Coronary artery (tissue), 2 donors: ENCODE results near the gene SEC24B.

Experiments used
- DNase-seq: peaks from one replicate; pipeline ENCODE4 v3.0.0-alpha.2; 2017; ENCODE audit warnings: low spot score
- H3K27ac ChIP-seq, 2 donors: fragments of 200-600 bp; sonication (generic); one replicate each; pipeline ENCODE4 v1.5.1; 2016 to 2019
- H3K4me3 ChIP-seq: fragments of 200-600 bp; sonication (generic); 2 replicates; pipeline ENCODE4 v1.5.1; 2016; ENCODE audit warnings: mild to moderate bottlenecking, moderate library complexity
- TF ChIP-seq, protein P1 (sequence below): fragments of 200-600 bp; sonication (generic); IDR thresholded peaks from one replicate; pipeline ENCODE4 v1.5.1; 2019; ENCODE audit warnings: antibody characterized with exemption

SEC24B gene

DNA sequence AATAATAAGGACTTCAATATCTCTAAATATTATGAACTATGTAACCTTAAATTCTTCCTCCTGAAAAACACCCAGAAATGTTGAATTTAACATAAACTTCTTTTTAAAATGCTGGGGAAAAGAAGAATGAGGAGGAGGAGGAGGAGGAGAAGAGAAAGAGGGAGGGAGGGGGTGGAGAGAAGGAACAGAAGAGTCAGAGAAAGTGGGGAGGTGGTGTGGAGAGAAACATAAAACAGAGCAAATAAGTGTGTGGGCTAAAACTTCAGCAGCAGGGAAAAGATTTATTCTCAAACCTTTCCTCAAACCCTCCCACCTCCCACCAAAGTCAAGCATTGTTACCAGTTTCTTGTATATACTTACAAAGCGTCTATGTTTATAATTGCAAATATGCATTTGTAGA lies 34.7 kb upstream of the SEC24B start:
- TF ChIP-seq, protein P1, sequence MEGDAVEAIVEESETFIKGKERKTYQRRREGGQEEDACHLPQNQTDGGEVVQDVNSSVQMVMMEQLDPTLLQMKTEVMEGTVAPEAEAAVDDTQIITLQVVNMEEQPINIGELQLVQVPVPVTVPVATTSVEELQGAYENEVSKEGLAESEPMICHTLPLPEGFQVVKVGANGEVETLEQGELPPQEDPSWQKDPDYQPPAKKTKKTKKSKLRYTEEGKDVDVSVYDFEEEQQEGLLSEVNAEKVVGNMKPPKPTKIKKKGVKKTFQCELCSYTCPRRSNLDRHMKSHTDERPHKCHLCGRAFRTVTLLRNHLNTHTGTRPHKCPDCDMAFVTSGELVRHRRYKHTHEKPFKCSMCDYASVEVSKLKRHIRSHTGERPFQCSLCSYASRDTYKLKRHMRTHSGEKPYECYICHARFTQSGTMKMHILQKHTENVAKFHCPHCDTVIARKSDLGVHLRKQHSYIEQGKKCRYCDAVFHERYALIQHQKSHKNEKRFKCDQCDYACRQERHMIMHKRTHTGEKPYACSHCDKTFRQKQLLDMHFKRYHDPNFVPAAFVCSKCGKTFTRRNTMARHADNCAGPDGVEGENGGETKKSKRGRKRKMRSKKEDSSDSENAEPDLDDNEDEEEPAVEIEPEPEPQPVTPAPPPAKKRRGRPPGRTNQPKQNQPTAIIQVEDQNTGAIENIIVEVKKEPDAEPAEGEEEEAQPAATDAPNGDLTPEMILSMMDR: no peak
- H3K4me3 ChIP-seq: no peak overlapping the region
- DNase-seq: no peak

GRCh38 chr4:109406337-109406931 lies 27.2 kb upstream of the SEC24B start:
- H3K27ac ChIP-seq: no peak overlapping the region
- TF ChIP-seq, protein P1: no peak
- no peak for DNase-seq
- H3K4me3 ChIP-seq: no peak overlapping the region

More for the DNA sequence above, 34.7 kb upstream of the SEC24B start:
- H3K27ac ChIP-seq: no peak overlapping the region

DNA sequence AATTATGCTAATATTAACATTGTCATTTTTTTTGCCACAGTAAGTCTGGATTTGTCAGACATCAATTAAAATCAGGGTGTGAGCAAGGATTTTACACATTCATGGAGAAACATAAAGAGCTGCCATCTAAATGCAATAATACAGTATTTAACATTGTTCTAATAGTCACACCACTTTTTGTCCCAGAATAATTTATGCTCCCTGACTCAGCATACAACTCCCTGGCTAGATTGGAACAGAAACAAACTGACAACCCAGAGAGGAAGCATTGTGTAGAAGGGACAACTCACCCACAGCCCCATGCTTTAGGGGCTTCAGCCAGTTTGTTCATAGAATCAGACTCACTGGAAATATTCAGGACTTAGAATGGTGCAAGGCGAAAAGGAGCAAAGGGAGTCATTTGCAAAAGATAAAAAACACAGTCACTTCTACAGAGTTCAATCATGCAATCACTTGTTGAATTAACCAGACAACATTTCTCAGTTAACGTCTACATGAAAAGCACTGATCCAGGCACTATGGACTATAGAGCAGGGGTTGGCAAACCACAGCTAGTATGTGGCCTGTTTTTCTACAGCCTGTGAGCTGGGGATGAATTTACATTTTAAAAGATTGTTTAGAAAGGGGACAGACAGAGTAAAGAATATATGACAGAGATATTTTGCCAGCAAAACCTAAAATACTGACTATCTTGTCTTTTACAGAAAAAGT lies 26.4 kb upstream of the SEC24B start:
- no peak overlapping the region for H3K4me3 ChIP-seq
- no peak for DNase-seq
- H3K27ac ChIP-seq: no peak overlapping the region
- TF ChIP-seq, protein P1: no peak

- TF ChIP-seq, protein P1: no peak
- no peak overlapping the region for H3K4me3 ChIP-seq
- no peak for DNase-seq
- H3K27ac ChIP-seq: no peak overlapping the region
Observed at GRCh38 chr4:109408711-109409110, 24.9 kb upstream of the SEC24B start.

GRCh38 chr4:109410226-109410625 lies 23.4 kb upstream of the SEC24B start:
- Histone ChIP-seq H3K27ac (no peak overlapping the region), H3K4me3 (no peak overlapping the region)
- TF ChIP-seq, protein P1: no peak
- DNase-seq: no peak

DNA sequence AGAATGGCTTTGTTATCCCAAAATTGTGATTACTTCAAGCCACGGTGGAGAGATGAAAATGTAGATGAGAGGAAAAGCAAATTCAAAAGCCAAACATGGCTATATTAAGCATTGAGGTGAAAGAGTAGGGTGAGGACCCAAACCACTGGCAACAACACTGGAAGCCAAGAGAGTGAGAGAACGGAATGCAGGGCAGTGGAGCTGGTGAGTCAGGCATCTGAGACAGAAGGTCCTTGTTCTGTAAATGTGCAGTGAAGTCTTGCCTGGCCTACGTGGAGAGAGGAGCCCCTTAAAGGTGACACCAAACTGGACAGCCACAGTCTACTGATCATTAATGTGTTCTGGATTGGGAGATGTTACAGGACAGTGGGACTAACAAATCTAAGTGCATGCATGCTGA lies 22.8 kb upstream of the SEC24B start:
- no peak for DNase-seq
- Histone ChIP-seq H3K27ac (no peak overlapping the region), H3K4me3 (no peak overlapping the region)
- TF ChIP-seq, protein P1: no peak

DNA sequence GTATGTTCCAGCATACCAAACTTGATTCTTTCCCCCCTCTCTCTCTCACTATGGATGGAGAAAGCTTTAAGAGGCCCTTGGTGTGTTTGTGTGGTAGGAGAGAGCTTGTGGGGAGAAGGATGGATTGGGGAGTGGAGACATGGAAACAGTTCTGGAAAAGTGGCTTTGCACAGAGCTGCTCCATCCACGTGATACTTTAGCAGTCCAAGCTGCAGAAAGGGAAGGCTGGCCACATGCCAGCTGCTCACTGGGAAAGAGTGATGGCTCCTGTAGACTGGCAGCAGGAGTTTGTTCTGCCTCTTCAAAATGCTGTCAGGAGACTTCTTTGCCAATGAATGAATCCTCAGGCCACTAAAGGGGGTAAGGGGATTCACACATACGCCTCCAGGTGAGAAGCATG lies 21.7 kb upstream of the SEC24B start:
- no peak for DNase-seq
- TF ChIP-seq, protein P1: no peak
- Histone ChIP-seq H3K27ac (no peak overlapping the region), H3K4me3 (no peak overlapping the region)
